ENCODE data around the gene MTO1.
"Not testable (repeated sequence)": the region's sequence is repeated elsewhere in the genome, so short reads cannot be mapped to it uniquely, and the experiment has no call there.

The MTO1 gene

GRCh38 chr6:73519926-73520687, 58.6 kb downstream of the MTO1 start:
- intact Hi-C loops (cut with DNase I) = loop anchor here (5.0 to 10.0 kb wide), 2 partner anchors 65 to 132 kb away; partner anchors contain the start of genes CGAS and SLC17A5
- peak; percentile 13 to 84 (median 69) for DNase-seq

- DNase-seq = peak; percentile 98 to 100 (median 99)
- intact Hi-C loops (cut with DNase I) = no loop called here
Observed at GRCh38 chr6:73520688-73521350, 59.3 kb downstream of the MTO1 start, which contains the start of gene EEF1A1. Gene EEF1A1 (minus strand): TSS chr6:73521032. CDS start chr6:73520026, 1,006 bp downstream.

GRCh38 chr6:73521351-73521985, 59.9 kb downstream of the MTO1 start:
- intact Hi-C loops (cut with DNase I) = no loop called here
- DNase-seq = peak in 18 of 42 donors; percentile 57 to 84 (median 74)

- intact Hi-C loops (cut with DNase I) = loop anchor here (2.0 kb wide), 1 partner anchor 57 kb away; no protein-coding TSS in a partner anchor
- peak in 34 of 42 donors; percentile 10 to 65 (median 36) for DNase-seq
Observed at GRCh38 chr6:73523434-73524123, 62.0 kb downstream of the MTO1 start.

- DNase-seq = no peak
- intact Hi-C loops (cut with DNase I) = no loop called here
Observed at GRCh38 chr6:73525546-73526330, 64.2 kb downstream of the MTO1 start.

GRCh38 chr6:73528897-73529296, 67.4 kb downstream of the MTO1 start:
- peak in 1 of 42 donors; percentile 22 for DNase-seq
- intact Hi-C loops (cut with DNase I) = no loop called here

GRCh38 chr6:73532293-73532692, 70.8 kb downstream of the MTO1 start:
- intact Hi-C loops (cut with DNase I) = no loop called here
- DNase-seq = no peak

- intact Hi-C loops (cut with DNase I) = no loop called here
- no peak for DNase-seq
Observed at GRCh38 chr6:73534628-73535027, 73.1 kb downstream of the MTO1 start.

GRCh38 chr6:73537677-73538076, 76.1 kb downstream of the MTO1 start:
- intact Hi-C loops (cut with DNase I) = no loop called here
- DNase-seq = peak in 1 of 42 donors; percentile 3

- peak in 1 of 42 donors; percentile 12 for DNase-seq
- intact Hi-C loops (cut with DNase I) = no loop called here
Observed at GRCh38 chr6:73538116-73538779, 76.7 kb downstream of the MTO1 start.

- intact Hi-C loops (cut with DNase I) = not testable (repeated sequence)
- DNase-seq = peak in 1 of 42 donors; percentile 20
Observed at GRCh38 chr6:73542481-73542880, 80.9 kb downstream of the MTO1 start.

- DNase-seq = peak in 1 of 42 donors; percentile 20
- intact Hi-C loops (cut with DNase I) = no loop called here
Observed at GRCh38 chr6:73542891-73543290, 81.4 kb downstream of the MTO1 start.

GRCh38 chr6:73547036-73547435, 85.5 kb downstream of the MTO1 start:
- intact Hi-C loops (cut with DNase I) = no loop called here
- DNase-seq = no peak

GRCh38 chr6:73548458-73549446, 87.2 kb downstream of the MTO1 start:
- DNase-seq = no peak
- intact Hi-C loops (cut with DNase I) = no loop called here

- DNase-seq = not testable (repeated sequence)
Observed at GRCh38 chr6:73551115-73551514, 89.6 kb downstream of the MTO1 start.

GRCh38 chr6:73555380-73555949, 93.9 kb downstream of the MTO1 start:
- DNase-seq; intact Hi-C loops (cut with DNase I): not testable (repeated sequence)

More at GRCh38 chr6:73551115-73551514, 89.6 kb downstream of the MTO1 start:
- intact Hi-C loops (cut with DNase I) = not testable (repeated sequence)

Measured in head of caudate nucleus (tissue), 42 donors.